ENCODE measurements around the gene PLEKHO2.

GRCh38 chr15:64847876-64848716 is 6.4 kb downstream of the PLEKHO2 start:
- no peak for TF ChIP-seq STAT1 (IDR thresholded peaks at IDR 0.05; ENCODE audit: unreplicated experiment)
- TF ChIP-seq CTCF (conservative IDR thresholded peaks at IDR 0.05; ENCODE audit: low read depth in 2 of 2) = no peak
- TF ChIP-seq EZH2phosphoT487 (IDR thresholded peaks at IDR 0.05; ENCODE audit: unreplicated experiment) = no peak
- TF ChIP-seq ZNF114 (CRISPR knock-in tag; IDR thresholded peaks at IDR 0.05) = no peak
- no peak for TF ChIP-seq EZH2 (IDR thresholded peaks at IDR 0.05; ENCODE audit: low read depth, unreplicated experiment)
